Keratinocyte (primary cell): ENCODE data around the gene DIP2C. TPM values are rescaled to one million over a fixed set of nuclear protein-coding genes. Genes with fewer than 3 reads are reported as not detected.

Experiments used
- DNase-seq: peaks from one replicate; pipeline ENCODE4 v3.0.0-alpha.2; 2011; ENCODE audit warnings: low read depth, missing footprints, low spot score
- FAIRE-seq: peaks from 2 replicates; lab custom pipeline; 2011; peaks lifted over from hg19 to GRCh38; lab: Jason Lieb, UNC
- H2AFZ ChIP-seq: 2 replicates; pipeline ENCODE4 v1.6.0; 2012; ENCODE audit warnings: low read length, control low read depth, inconsistent platforms; ENCODE audit not compliant: control insufficient read depth
- H3K27ac ChIP-seq: 2 replicates; pipeline ENCODE4 v1.5.1; 2011; ENCODE audit warnings: low read length; ENCODE audit not compliant: control insufficient read depth, insufficient read depth
- H3K27me3 ChIP-seq: 3 replicates; pipeline ENCODE4 v1.6.0; 2011; ENCODE audit warnings: low read length; ENCODE audit not compliant: control insufficient read depth, insufficient read depth; ENCODE audit errors: extremely low read depth
- H3K36me3 ChIP-seq, 2 experiments: 2 replicates in 1 of 2; 3 replicates in 1 of 2; pipeline ENCODE4 v1.5.1; 2011; ENCODE audit warnings: low read length in 2 of 2, mild to moderate bottlenecking in 1 of 2; ENCODE audit not compliant: control insufficient read depth in 2 of 2, insufficient read depth in 2 of 2; ENCODE audit errors: extremely low read depth in 1 of 2
- H3K4me1 ChIP-seq: 3 replicates; pipeline ENCODE4 v1.5.1; 2011; ENCODE audit warnings: low read length; ENCODE audit not compliant: control insufficient read depth, insufficient read depth; ENCODE audit errors: extremely low read depth
- H3K4me2 ChIP-seq: 3 replicates; pipeline ENCODE4 v1.6.0; 2011; ENCODE audit warnings: low read depth, low read length; ENCODE audit not compliant: control insufficient read depth, insufficient read depth; ENCODE audit errors: extremely low read depth
- H3K4me3 ChIP-seq, 3 experiments: fragments of 200-600 bp in 1 of 3; sonication (generic) in 1 of 3; 2 replicates in 2 of 3; 3 replicates in 1 of 3; pipeline ENCODE4 v1.5.1; 2011 to 2016; ENCODE audit warnings: low read length in 3 of 3, mild to moderate bottlenecking in 3 of 3, control low read depth in 2 of 3, inconsistent platforms in 1 of 3, low read depth in 1 of 3, mixed read lengths in 1 of 3, mixed run types in 1 of 3, moderate library complexity in 1 of 3; ENCODE audit not compliant: control insufficient read depth in 2 of 3, insufficient read depth in 2 of 3; ENCODE audit errors: extremely low read depth in 1 of 3
- H3K79me2 ChIP-seq: 2 replicates; pipeline ENCODE4 v1.6.0; 2012; ENCODE audit warnings: low read length; ENCODE audit not compliant: control insufficient read depth, insufficient read depth
- H3K9ac ChIP-seq: 3 replicates; pipeline ENCODE4 v1.6.0; 2011; ENCODE audit warnings: low read length; ENCODE audit not compliant: control insufficient read depth, insufficient read depth; ENCODE audit errors: extremely low read depth
- H3K9me1 ChIP-seq: 3 replicates; pipeline ENCODE4 v1.6.0; 2011; ENCODE audit warnings: low read length; ENCODE audit not compliant: control insufficient read depth, insufficient read depth; ENCODE audit errors: extremely low read depth
- H3K9me3 ChIP-seq: 2 replicates; pipeline ENCODE4 v1.5.1; 2012; ENCODE audit warnings: low read depth, low read length; ENCODE audit not compliant: control insufficient read depth
- H4K20me1 ChIP-seq: 3 replicates; pipeline ENCODE4 v1.6.0; 2011; ENCODE audit warnings: low read length; ENCODE audit not compliant: control insufficient read depth, insufficient read depth; ENCODE audit errors: extremely low read depth
- EZH2 ChIP-seq: IDR thresholded peaks from one replicate; pipeline ENCODE4 v1.6.1; 2012; ENCODE audit warnings: inconsistent platforms, mild to moderate bottlenecking, low read length, moderate library complexity
- dilution Hi-C: fragments of 300-500 bp; cut with MboI; formaldehyde crosslinking; loops from one replicate; pipeline ENCODE4 v1.7.0; 2020; ENCODE audit warnings: low sequenced_read_pairs; ENCODE audit not compliant: extremely low pct_ligation_motif_present
- polyA plus RNA-seq, 5 experiments: library from polyadenylated mRNA; depleted of rRNA in 3 of 5; stranded (reverse) in 3 of 5; stranded (forward) in 1 of 5; unstranded in 1 of 5; fragments of >200 nt; gene quantifications; 1 replicate in 1 of 5; 2 replicates in 3 of 5; 3 replicates in 1 of 5; pipeline versions ENCODE4 v1.2.1 to v1.2.3, GENCODE V29; 2011 to 2012; ENCODE audit warnings: missing spikeins in 2 of 5, low read depth in 1 of 5, low replicate concordance in 1 of 5
- TF ChIP-seq, protein P1 (sequence below), 3 experiments: IDR thresholded peaks in 1 of 3; conservative IDR thresholded peaks in 1 of 3; optimal IDR thresholded peaks in 1 of 3; 2 replicates in 2 of 3; 3 replicates in 1 of 3; pipeline versions ENCODE3 to v1.5.1; 2011; ENCODE audit warnings: low read length in 3 of 3, mild to moderate bottlenecking in 3 of 3, moderate library complexity in 2 of 3, control low read depth in 1 of 3, inconsistent platforms in 1 of 3; ENCODE audit not compliant: insufficient read depth in 2 of 3; ENCODE audit errors: extremely low read depth in 1 of 3

The DIP2C gene
- polyA plus RNA-seq, 1 donor (not counting 4 experiments of a cell fraction or from before 2014, with no cell fraction given): 1.3 TPM

GRCh38 chr10:570628-571163 is 118.8 kb downstream of the DIP2C start:
- no peak overlapping the region for H3K9ac ChIP-seq
- no peak overlapping the region for H3K4me3 ChIP-seq
- H3K27me3 ChIP-seq: no peaks in the 10 kb centered on the region
- TF ChIP-seq, protein P1, sequence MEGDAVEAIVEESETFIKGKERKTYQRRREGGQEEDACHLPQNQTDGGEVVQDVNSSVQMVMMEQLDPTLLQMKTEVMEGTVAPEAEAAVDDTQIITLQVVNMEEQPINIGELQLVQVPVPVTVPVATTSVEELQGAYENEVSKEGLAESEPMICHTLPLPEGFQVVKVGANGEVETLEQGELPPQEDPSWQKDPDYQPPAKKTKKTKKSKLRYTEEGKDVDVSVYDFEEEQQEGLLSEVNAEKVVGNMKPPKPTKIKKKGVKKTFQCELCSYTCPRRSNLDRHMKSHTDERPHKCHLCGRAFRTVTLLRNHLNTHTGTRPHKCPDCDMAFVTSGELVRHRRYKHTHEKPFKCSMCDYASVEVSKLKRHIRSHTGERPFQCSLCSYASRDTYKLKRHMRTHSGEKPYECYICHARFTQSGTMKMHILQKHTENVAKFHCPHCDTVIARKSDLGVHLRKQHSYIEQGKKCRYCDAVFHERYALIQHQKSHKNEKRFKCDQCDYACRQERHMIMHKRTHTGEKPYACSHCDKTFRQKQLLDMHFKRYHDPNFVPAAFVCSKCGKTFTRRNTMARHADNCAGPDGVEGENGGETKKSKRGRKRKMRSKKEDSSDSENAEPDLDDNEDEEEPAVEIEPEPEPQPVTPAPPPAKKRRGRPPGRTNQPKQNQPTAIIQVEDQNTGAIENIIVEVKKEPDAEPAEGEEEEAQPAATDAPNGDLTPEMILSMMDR (optimal IDR thresholded peaks at IDR 0.05 in 1 of 3, IDR thresholded peaks at IDR 0.05 in 1 of 3, conservative IDR thresholded peaks at IDR 0.05 in 1 of 3; ENCODE audit: extremely low read depth in 1 of 3, insufficient read depth in 2 of 3, low read length in 3 of 3): no peak
- no peak for TF ChIP-seq EZH2
- no peak overlapping the region for H2AFZ ChIP-seq
- dilution Hi-C loops: no loop called here
- no peaks in the 10 kb centered on the region for H3K9me1 ChIP-seq
- no peaks in the 10 kb centered on the region for H3K36me3 ChIP-seq
- FAIRE-seq: no peak
- H3K4me2 ChIP-seq: no peak overlapping the region
- no peaks in the 10 kb centered on the region for H3K79me2 ChIP-seq
- DNase-seq: no peak
- H3K9me3 ChIP-seq: peaks cover 5% of the 10 kb centered on the region
- no peaks in the 10 kb centered on the region for H4K20me1 ChIP-seq
- no peaks in the 10 kb centered on the region for H3K4me1 ChIP-seq
- H3K27ac ChIP-seq: no peak overlapping the region

DNA sequence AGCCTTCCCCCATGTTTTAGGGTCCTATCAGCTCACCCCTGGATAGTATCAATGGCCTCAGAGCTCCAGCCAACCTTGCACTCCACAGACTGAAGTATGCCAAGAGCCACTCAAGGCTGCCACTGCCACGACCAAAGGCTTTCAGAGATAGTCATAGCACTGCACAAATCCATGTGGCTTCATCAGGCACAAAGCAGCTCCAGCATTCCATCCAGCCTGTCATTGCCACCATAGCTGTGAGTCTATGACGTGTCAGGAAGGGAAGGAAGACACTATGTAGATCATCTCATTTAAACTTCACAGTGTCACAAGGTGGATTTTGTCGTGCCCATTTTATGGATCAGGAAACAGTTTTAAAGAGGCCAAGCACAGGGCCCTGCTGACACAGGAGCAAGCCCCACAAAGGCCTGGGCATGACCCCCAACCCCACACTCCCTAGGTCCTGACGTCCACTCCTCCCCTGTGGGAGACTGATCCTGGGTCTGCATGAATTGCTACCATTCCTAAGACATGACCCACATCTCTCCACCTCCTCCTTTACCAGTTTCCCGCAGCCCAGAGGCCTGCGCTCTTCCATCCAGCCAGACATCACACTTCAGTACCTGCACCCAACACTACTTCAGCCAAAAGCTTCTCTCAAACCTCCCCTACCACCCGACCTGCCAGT is 119.4 kb downstream of the DIP2C start:
- H4K20me1 ChIP-seq: no peaks in the 10 kb centered on the region

More for the DNA sequence above, 119.4 kb downstream of the DIP2C start:
- Histone ChIP-seq H3K36me3 (no peaks in the 10 kb centered on the region), H3K9me1 (no peaks in the 10 kb centered on the region), H3K4me2 (no peak overlapping the region), H3K79me2 (no peaks in the 10 kb centered on the region), H2AFZ (no peak overlapping the region), H3K4me1 (no peaks in the 10 kb centered on the region), H3K9ac (no peak overlapping the region), H3K27me3 (no peaks in the 10 kb centered on the region), H3K9me3 (peaks cover 5% of the 10 kb centered on the region), H3K27ac (no peak overlapping the region), H3K4me3 (no peak overlapping the region)
- FAIRE-seq: no peak
- dilution Hi-C loops: no loop called here
- no peak for DNase-seq
- no peak for TF ChIP-seq EZH2
- TF ChIP-seq, protein P1 (optimal IDR thresholded peaks at IDR 0.05 in 1 of 3, IDR thresholded peaks at IDR 0.05 in 1 of 3, conservative IDR thresholded peaks at IDR 0.05 in 1 of 3; ENCODE audit: extremely low read depth in 1 of 3, insufficient read depth in 2 of 3, low read length in 3 of 3): no peak
